Fibroblast of lung (primary cell): Measurements from ENCODE around the gene DOK6.

Source experiments
- EZH2 ChIP-seq: IDR thresholded peaks from 2 replicates; pipeline ENCODE4 v1.5.1; 2012; ENCODE audit warnings: low read length, control low read depth, mild to moderate bottlenecking; ENCODE audit errors: missing control alignments
- TF ChIP-seq, protein P1 (sequence below), 2 donors: IDR thresholded peaks in 1 of 2; conservative IDR thresholded peaks in 1 of 2; 1 replicate in 1 of 2; 2 replicates in 1 of 2; pipeline ENCODE4 v1.5.1; 2011 to 2012; ENCODE audit warnings: low read length in 2 of 2, control low read depth in 1 of 2, inconsistent platforms in 1 of 2, low read depth in 1 of 2, mild to moderate bottlenecking in 1 of 2

DNA sequence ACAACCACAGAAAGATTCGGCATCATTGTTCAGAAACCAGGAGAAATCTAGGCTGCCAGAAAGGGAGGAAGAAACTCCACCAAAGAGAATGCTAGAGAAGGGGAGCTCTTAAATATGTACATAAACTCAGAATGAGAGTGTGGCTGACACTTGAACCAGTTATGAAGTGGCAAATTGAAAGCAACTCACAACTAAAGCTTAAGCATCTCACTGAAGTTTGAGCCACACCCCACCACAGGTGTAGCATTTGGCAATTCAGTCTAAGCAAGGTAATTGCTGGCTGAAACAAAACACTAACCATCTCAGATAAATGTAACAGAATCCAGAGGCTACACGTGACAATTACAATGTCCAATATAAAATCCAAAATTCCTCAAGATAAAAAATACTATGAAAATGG, 168.4 kb downstream of the DOK6 start:
- no peak for TF ChIP-seq EZH2
- TF ChIP-seq, protein P1, sequence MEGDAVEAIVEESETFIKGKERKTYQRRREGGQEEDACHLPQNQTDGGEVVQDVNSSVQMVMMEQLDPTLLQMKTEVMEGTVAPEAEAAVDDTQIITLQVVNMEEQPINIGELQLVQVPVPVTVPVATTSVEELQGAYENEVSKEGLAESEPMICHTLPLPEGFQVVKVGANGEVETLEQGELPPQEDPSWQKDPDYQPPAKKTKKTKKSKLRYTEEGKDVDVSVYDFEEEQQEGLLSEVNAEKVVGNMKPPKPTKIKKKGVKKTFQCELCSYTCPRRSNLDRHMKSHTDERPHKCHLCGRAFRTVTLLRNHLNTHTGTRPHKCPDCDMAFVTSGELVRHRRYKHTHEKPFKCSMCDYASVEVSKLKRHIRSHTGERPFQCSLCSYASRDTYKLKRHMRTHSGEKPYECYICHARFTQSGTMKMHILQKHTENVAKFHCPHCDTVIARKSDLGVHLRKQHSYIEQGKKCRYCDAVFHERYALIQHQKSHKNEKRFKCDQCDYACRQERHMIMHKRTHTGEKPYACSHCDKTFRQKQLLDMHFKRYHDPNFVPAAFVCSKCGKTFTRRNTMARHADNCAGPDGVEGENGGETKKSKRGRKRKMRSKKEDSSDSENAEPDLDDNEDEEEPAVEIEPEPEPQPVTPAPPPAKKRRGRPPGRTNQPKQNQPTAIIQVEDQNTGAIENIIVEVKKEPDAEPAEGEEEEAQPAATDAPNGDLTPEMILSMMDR (conservative IDR thresholded peaks at IDR 0.05 in 1 of 2, IDR thresholded peaks at IDR 0.05 in 1 of 2; ENCODE audit: low read depth in 1 of 2, low read length in 2 of 2), result no peak
